ENCODE data around the gene FBLN1. TPM values are rescaled to one million over a fixed set of nuclear protein-coding genes. Genes with fewer than 3 reads are reported as not detected.
A peak's percentile ranks its signal among the peaks of the same experiment; 100 is the strongest.

The FBLN1 gene
- polyA plus RNA-seq, 1 experiment: 241 TPM

GRCh38 chr22:45546333-45547015 is 43.8 kb downstream of the FBLN1 start:
- ChIA-PET CTCF (no interaction called here), POLR2A (interaction anchor here (0.7 kb wide), 1 partner anchor 49 kb away, joined by 6 read pairs; no protein-coding TSS in a partner anchor)
- TF ChIP-seq, protein P1, sequence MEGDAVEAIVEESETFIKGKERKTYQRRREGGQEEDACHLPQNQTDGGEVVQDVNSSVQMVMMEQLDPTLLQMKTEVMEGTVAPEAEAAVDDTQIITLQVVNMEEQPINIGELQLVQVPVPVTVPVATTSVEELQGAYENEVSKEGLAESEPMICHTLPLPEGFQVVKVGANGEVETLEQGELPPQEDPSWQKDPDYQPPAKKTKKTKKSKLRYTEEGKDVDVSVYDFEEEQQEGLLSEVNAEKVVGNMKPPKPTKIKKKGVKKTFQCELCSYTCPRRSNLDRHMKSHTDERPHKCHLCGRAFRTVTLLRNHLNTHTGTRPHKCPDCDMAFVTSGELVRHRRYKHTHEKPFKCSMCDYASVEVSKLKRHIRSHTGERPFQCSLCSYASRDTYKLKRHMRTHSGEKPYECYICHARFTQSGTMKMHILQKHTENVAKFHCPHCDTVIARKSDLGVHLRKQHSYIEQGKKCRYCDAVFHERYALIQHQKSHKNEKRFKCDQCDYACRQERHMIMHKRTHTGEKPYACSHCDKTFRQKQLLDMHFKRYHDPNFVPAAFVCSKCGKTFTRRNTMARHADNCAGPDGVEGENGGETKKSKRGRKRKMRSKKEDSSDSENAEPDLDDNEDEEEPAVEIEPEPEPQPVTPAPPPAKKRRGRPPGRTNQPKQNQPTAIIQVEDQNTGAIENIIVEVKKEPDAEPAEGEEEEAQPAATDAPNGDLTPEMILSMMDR (IDR thresholded peaks at IDR 0.05; ENCODE audit: low read depth, low read length): no peak
- Histone ChIP-seq H3K27me3 (ENCODE audit: control insufficient read depth, insufficient read depth, low read length) (no peaks in the 10 kb centered on the region), H3K4me3 (ENCODE audit: low read depth, low read length) (no peak overlapping the region), H3K27ac (ENCODE audit: low read depth, low read length) (no peak overlapping the region), H3K9me3 (ENCODE audit: control insufficient read depth, insufficient read depth, low read length) (peaks cover 4% of the 10 kb centered on the region)
- no peak for DNase-seq (ENCODE audit: low read depth, low spot score)

DNA sequence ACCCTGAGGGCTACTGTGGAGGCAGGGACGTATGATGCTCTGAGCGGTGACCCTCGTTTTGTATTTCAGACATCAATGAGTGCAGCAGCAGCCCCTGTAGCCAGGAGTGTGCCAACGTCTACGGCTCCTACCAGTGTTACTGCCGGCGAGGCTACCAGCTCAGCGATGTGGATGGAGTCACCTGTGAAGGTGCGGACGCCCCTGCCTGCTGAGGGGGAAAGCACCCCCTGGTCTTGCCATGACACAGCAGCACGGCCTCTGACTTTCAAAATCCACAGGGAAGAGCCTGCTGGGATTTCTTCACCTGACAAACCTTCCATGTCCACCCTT is 44.3 kb downstream of the FBLN1 start:
- CTCF ChIA-PET: no interaction called here
- POLR2A ChIA-PET: interaction anchor here (0.7 kb wide), 1 partner anchor 49 kb away, joined by 6 read pairs; no protein-coding TSS in a partner anchor
- no peaks in the 10 kb centered on the region for H3K27me3 ChIP-seq (ENCODE audit: control insufficient read depth, insufficient read depth, low read length)
- DNase-seq (ENCODE audit: low read depth, low spot score): no peak
- H3K4me3 ChIP-seq (ENCODE audit: low read depth, low read length): no peak overlapping the region
- no peak overlapping the region for H3K27ac ChIP-seq (ENCODE audit: low read depth, low read length)
- H3K9me3 ChIP-seq (ENCODE audit: control insufficient read depth, insufficient read depth, low read length): peaks cover 4% of the 10 kb centered on the region
- TF ChIP-seq, protein P1 (IDR thresholded peaks at IDR 0.05; ENCODE audit: low read depth, low read length): no peak

- Histone ChIP-seq H3K27ac (ENCODE audit: low read depth, low read length) (peak overlapping the region; percentile 21), H3K4me3 (ENCODE audit: low read depth, low read length) (no peak overlapping the region), H3K27me3 (ENCODE audit: control insufficient read depth, insufficient read depth, low read length) (no peaks in the 10 kb centered on the region), H3K9me3 (ENCODE audit: control insufficient read depth, insufficient read depth, low read length) (peaks cover 4% of the 10 kb centered on the region)
- DNase-seq (ENCODE audit: low read depth, low spot score): no peak
- ChIA-PET POLR2A (no interaction called here), CTCF (interaction anchor here (3.0 kb wide), 1 partner anchor 13 kb away, joined by 11 read pairs; no protein-coding TSS in a partner anchor)
- TF ChIP-seq, protein P1 (IDR thresholded peaks at IDR 0.05; ENCODE audit: low read depth, low read length): no peak
Measured at GRCh38 chr22:45547731-45548130, 45.0 kb downstream of the FBLN1 start.

GRCh38 chr22:45548247-45548840 is 45.7 kb downstream of the FBLN1 start:
- Histone ChIP-seq H3K27ac (ENCODE audit: low read depth, low read length) (peak overlapping the region; percentile 97), H3K9me3 (ENCODE audit: control insufficient read depth, insufficient read depth, low read length) (peaks cover 4% of the 10 kb centered on the region), H3K4me3 (ENCODE audit: low read depth, low read length) (no peak overlapping the region), H3K27me3 (ENCODE audit: control insufficient read depth, insufficient read depth, low read length) (no peaks in the 10 kb centered on the region)
- TF ChIP-seq, protein P1 (IDR thresholded peaks at IDR 0.05; ENCODE audit: low read depth, low read length): no peak
- ChIA-PET POLR2A (interaction anchor here (0.6 to 1.8 kb wide), 4 partner anchors 13 to 458 kb away, joined by 3 to 11 read pairs (median 6); no protein-coding TSS in a partner anchor), CTCF (interaction anchor here (0.5 to 3.0 kb wide), 3 partner anchors 10 to 292 kb away, joined by 4 to 13 read pairs (median 11); no protein-coding TSS in a partner anchor)
- no peak for DNase-seq (ENCODE audit: low read depth, low spot score)

Data from AG04450 (cell line).